GM23338 (cell line): ENCODE results near the gene SEL1L2.

Source experiments
- EZH2 ChIP-seq: fragments of 200-600 bp; sonication (generic); IDR thresholded peaks from one replicate; pipeline ENCODE4 v1.8.0; 2017; ENCODE audit warnings: antibody characterized with exemption, mild to moderate bottlenecking, low read depth; ENCODE audit not compliant: unreplicated experiment
- JUNB ChIP-seq: IDR thresholded peaks from one replicate; pipeline ENCODE4 v1.6.1; 2016; ENCODE audit warnings: antibody characterized with exemption; ENCODE audit not compliant: unreplicated experiment
- POLR2AphosphoS5 ChIP-seq: IDR thresholded peaks from 2 replicates; pipeline ENCODE4 v1.6.1; 2016; ENCODE audit warnings: antibody characterized with exemption, low read depth
- ZNF114 ChIP-seq: fragments of 250-450 bp; sonication (Bioruptor Pico); IDR thresholded peaks from 2 replicates; pipeline ENCODE4 v1.5.0; 2020; ENCODE audit warnings: mild to moderate bottlenecking, moderate library complexity
- ZNF331 ChIP-seq: fragments of 250-450 bp; sonication (Bioruptor Pico); IDR thresholded peaks from 2 replicates; pipeline ENCODE4 v1.5.0; 2020; ENCODE audit warnings: low read depth, mild to moderate bottlenecking, moderate library complexity
- TF ChIP-seq, protein P1 (sequence below), 2 experiments: fragments of 200-600 bp in 1 of 2; sonication (generic) in 1 of 2; conservative IDR thresholded peaks; 2 replicates each; pipeline versions ENCODE4 v1.5.1 to v1.6.1; 2016 to 2017; ENCODE audit warnings: antibody characterized with exemption in 2 of 2, low read depth in 2 of 2, mild to moderate bottlenecking in 2 of 2, moderate library complexity in 1 of 2
- TF ChIP-seq, protein P2 (sequence below): IDR thresholded peaks from one replicate; pipeline ENCODE4 v1.6.1; 2018; ENCODE audit warnings: antibody characterized with exemption; ENCODE audit not compliant: unreplicated experiment

DNA sequence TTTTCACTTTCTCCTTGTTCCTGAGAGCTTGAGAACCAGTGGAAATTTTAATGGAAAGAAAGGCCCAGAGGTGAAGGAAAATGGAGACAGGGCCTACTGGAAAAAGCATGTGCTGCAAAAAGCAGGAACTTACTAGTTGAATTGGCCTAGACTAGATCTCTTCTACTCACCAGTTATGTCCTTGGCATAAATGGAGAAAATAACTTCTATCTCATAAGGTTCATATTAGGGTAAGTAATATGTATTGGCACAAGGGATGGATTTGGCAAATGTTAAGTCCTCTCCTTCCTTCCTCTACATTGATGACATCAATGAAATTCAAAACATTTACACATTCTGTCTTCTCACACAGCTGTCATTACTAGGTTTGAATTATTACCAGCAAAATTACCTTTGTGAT, 131.5 kb downstream of the SEL1L2 start:
- TF ChIP-seq, protein P1, sequence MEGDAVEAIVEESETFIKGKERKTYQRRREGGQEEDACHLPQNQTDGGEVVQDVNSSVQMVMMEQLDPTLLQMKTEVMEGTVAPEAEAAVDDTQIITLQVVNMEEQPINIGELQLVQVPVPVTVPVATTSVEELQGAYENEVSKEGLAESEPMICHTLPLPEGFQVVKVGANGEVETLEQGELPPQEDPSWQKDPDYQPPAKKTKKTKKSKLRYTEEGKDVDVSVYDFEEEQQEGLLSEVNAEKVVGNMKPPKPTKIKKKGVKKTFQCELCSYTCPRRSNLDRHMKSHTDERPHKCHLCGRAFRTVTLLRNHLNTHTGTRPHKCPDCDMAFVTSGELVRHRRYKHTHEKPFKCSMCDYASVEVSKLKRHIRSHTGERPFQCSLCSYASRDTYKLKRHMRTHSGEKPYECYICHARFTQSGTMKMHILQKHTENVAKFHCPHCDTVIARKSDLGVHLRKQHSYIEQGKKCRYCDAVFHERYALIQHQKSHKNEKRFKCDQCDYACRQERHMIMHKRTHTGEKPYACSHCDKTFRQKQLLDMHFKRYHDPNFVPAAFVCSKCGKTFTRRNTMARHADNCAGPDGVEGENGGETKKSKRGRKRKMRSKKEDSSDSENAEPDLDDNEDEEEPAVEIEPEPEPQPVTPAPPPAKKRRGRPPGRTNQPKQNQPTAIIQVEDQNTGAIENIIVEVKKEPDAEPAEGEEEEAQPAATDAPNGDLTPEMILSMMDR (conservative IDR thresholded peaks at IDR 0.05; ENCODE audit: low read depth in 2 of 2): no peak
- TF ChIP-seq EZH2: no peak
- TF ChIP-seq POLR2AphosphoS5: no peak
- TF ChIP-seq, protein P2, sequence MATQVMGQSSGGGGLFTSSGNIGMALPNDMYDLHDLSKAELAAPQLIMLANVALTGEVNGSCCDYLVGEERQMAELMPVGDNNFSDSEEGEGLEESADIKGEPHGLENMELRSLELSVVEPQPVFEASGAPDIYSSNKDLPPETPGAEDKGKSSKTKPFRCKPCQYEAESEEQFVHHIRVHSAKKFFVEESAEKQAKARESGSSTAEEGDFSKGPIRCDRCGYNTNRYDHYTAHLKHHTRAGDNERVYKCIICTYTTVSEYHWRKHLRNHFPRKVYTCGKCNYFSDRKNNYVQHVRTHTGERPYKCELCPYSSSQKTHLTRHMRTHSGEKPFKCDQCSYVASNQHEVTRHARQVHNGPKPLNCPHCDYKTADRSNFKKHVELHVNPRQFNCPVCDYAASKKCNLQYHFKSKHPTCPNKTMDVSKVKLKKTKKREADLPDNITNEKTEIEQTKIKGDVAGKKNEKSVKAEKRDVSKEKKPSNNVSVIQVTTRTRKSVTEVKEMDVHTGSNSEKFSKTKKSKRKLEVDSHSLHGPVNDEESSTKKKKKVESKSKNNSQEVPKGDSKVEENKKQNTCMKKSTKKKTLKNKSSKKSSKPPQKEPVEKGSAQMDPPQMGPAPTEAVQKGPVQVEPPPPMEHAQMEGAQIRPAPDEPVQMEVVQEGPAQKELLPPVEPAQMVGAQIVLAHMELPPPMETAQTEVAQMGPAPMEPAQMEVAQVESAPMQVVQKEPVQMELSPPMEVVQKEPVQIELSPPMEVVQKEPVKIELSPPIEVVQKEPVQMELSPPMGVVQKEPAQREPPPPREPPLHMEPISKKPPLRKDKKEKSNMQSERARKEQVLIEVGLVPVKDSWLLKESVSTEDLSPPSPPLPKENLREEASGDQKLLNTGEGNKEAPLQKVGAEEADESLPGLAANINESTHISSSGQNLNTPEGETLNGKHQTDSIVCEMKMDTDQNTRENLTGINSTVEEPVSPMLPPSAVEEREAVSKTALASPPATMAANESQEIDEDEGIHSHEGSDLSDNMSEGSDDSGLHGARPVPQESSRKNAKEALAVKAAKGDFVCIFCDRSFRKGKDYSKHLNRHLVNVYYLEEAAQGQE: no peak
- no peak for TF ChIP-seq ZNF114 (CRISPR knock-in tag)
- no peak for TF ChIP-seq ZNF331 (CRISPR knock-in tag)
- TF ChIP-seq JUNB: no peak
